ENCODE data around the gene CA9.
"Not testable (repeated sequence)": the region's sequence is repeated elsewhere in the genome, so short reads cannot be mapped to it uniquely, and the experiment has no call there.

CA9 gene

DNA sequence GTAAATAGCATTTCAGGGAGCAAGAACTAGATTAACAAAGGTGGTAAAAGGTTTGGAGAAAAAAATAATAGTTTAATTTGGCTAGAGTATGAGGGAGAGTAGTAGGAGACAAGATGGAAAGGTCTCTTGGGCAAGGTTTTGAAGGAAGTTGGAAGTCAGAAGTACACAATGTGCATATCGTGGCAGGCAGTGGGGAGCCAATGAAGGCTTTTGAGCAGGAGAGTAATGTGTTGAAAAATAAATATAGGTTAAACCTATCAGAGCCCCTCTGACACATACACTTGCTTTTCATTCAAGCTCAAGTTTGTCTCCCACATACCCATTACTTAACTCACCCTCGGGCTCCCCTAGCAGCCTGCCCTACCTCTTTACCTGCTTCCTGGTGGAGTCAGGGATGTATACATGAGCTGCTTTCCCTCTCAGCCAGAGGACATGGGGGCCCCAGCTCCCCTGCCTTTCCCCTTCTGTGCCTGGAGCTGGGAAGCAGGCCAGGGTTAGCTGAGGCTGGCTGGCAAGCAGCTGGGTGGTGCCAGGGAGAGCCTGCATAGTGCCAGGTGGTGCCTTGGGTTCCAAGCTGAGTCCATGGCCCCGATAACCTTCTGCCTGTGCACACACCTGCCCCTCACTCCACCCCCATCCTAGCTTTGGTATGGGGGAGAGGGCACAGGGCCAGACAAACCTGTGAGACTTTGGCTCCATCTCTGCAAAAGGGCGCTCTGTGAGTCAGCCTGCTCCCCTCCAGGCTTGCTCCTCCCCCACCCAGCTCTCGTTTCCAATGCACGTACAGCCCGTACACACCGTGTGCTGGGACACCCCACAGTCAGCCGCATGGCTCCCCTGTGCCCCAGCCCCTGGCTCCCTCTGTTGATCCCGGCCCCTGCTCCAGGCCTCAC lies at the start of gene CA9:
TSS of gene CA9 (plus strand) at position 797 of the 893 bp plus-strand sequence. CDS start at position 829, 32 bp downstream.
- DNase-seq, result no peak

DNA sequence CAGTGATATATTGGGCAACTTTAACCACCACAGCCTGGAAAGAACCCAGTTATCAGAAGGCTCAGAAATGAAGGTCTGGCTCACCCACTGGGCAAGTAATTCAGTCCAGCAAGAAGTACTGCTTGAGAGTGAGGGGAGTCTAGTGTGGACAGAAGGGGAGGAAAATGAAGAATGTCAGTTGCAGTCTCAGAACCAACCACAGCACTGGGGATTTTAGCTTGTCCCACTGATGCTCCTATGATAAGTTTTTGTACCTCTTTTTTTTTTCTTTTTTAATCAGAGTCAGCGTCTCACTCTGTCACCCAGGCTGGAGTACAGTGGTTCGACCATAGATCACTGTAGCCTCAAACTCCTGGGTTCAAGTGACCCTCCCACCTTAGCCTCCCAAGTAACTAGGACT lies 46.2 kb upstream of the CA9 start:
- no peak for DNase-seq

DNA sequence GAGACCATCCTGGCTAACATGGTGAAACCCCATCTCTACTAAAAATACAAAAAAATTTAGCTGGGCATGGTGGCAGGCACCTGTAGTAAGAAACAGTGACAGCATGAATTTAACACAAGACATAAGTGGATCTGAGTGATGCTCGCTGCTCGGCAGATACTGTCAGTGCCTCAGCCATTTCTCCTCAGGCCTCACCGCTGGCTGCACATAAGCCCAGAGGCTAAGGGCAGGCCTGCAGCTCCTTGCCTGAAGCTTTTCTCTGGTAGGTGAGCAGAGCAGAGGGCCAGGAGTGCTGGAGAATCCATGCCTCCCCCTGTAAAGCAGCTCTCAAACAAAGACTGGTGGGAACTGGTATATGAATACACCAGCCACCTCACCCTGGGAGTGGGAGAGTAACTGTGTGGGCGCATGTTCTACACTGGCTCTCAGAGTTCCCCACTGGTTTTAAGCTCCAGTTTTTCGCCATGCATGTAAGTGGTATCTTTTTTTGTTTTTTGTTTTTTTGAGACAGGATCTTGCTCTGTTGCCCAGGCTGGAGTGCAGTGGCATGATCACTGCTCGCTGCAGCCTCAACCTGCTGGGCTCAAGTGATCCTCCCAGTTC lies 45.2 kb upstream of the CA9 start:
- DNase-seq, result no peak

DNA sequence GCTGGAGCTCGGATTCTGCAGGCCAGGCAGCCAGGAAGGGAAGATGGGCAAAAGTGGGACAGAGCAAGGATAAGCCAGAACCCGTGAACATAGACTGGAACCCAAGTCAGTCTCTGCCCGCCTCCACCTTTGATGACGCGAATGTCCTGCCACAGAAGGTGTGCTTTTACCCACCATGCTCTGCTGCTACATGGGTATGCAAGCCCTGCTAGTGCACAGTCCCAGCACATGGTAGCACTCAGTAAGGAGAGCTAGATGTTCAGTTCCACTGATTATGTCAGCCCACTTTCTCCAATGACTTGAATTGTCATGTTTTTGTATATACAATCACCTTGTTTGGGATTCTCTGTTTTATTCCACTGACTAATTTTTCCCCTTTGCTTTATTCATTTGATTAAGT lies 44.1 kb upstream of the CA9 start:
- DNase-seq, result no peak

DNA sequence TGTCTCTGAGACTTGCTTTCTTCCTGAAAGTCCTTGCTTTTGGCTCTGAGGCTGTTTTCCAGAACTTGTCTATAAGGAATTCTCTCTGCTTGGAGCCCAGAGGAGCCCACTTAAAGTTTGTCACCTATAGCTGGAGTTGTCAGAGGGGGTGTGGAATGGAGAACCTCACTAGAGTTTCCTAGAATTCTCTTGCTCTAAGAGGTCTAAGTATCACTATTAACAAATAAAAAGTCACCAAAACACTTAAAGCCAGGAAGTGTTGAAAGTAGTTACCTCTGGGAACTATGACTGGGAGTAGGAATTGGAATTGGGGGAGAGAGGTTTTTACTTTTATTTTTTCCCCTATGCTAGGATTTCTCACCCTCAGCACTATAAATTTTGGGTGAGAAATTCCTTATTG lies 38.0 kb upstream of the CA9 start:
- no peak for DNase-seq

DNA sequence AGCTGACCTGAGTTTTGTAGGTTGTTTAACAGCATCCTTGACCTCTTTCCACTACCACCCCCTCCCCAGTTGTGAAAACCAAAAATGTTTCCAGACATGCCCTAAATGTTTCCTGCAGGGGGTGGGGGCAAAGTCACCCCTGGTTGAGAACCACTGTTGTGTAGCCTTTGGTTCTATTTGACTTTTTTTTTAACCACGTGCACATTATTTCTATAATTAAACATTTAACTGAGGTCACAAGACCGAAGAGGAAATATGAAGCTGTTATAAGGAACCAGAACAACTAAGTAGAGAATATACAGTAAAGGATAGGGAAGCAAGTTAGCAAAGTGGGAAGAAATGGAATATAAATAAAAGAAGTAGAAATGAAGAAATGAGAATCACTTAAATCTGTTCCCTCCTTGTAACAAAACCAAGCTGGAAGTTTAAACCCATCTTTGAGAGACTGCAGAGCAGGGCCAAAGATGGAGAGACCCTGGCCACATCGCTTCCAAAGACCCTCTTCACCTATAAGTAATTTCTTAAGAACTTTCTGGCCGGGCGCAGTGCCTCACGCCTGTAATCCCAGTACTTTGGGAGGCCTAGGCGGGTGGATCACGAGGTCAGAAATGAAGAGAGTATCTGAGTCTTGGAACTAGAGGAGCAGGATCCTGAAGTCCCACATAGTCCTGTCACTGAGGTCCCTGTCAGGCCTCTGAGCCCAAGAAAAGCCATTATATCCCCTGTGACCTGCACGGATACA lies 37.4 kb upstream of the CA9 start:
- DNase-seq, result no peak

DNA sequence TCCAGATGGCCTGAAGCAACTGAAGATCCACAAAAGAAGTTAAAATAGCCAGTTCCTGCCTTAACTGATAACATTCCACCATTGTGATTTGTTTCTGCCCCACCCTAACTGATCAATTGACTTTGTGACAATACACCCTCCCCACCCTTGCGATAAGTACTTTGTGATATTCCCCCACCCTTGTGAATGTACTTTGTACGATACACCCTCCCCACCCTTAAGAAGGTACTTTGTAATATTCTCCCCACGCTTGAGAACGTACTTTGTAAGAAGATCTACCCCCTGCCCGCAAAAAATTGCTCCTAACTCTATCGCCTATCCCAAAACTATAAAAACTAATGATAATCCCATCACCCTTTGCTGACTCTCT lies 36.9 kb upstream of the CA9 start:
- DNase-seq, result not testable (repeated sequence)

DNA sequence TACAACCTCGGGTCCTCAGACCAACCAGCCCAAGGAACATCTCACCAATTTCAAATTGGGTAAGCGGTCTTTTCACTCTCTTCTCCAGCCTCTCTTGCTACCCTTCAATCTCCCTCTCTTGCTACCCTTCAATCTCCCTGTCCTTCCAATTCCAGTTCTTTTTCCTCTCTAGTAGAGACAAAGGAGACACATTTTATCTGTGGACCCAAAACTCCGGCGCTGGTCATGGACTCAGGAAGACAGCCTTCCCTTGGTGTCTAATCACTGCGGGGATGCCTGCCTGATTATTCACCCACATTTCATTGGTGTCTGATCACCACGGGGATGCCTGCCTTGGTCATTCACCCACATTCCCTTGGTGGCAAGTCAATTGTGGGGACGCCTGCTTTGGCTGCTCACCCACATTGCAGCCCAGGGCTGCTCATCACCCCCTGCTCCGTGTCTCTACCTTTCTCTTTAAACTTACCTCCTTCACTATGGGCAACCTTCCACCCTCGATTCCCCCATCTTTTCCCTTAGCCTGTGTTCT lies 36.2 kb upstream of the CA9 start:
- not testable (repeated sequence) for DNase-seq

DNA sequence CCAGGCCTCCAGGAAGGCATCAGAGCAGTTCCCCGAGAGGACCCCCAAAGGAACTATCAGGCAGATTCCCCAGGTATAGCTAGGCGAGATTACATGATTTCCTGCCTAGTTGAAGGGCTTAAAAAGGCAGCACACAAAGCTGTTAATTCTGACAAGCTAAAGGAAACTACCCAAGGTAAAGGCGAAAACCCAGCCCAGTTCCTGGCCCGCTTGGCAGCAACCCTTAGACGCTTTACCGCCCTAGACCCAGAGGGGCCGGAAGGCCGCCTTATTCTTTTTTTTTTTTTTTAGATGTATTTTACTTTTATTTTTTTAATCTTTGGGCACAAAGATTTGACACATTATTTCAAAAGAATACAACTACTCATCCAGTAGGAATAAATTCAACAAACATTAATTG lies 35.0 kb upstream of the CA9 start:
- not testable (repeated sequence) for DNase-seq

DNA sequence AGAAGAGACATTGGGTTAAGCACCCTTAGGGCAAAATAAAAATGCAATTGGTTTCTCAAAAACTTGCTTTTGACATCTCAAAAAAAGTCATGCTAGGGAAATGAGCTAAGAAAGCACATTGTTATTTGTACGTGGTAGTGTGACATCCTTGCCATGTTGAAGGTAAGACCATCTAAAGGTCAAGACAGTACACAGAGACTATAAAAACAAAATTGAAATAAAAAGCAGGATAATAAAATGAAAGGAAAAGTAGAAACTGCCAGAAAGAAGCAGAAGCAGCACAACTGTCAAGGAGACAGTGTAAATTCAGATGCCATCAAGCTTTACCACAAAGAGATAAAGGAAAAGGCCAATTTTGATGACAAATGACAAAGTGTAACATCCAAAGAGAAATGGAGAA lies 34.5 kb upstream of the CA9 start:
- DNase-seq, result not testable (repeated sequence)

DNA sequence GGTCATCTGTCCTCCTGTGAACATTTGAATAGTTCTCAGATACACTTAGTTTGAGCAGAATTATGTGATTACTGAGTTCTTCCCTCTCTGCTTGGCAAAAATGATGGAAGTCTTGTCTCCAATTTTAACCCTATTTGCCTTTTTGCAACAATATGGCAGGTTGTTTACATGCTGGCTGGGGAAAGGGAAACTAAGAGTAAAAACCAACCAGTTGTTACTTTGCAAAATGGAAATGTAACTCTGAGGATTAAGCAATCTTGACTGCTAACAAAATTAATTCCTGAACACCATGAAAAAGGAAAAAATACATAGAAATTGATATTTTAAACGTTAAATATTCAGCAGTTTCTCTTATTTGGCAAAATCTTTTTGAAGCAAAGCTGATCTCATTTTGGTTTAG lies 34.1 kb upstream of the CA9 start:
- no peak for DNase-seq

DNA sequence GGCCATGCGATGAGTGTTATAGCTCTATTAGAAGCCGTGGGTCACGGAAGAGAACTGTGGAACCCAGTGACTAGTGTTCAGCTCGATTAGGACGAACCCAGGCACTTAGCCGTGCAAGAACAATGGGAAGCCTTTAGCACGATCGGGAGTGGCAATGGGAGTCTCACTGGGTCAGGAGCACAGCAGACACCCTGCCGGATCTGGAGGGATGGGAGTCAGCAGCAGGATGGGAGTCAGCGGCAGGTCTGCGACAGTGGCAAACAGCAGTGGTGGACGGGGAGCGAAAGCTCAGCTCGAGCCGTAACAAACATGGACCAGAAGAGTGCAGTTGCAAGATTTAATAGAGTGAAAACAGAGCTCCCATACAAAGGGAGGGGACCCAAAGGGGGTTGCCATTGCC lies 33.3 kb upstream of the CA9 start:
- not testable (repeated sequence) for DNase-seq

DNA sequence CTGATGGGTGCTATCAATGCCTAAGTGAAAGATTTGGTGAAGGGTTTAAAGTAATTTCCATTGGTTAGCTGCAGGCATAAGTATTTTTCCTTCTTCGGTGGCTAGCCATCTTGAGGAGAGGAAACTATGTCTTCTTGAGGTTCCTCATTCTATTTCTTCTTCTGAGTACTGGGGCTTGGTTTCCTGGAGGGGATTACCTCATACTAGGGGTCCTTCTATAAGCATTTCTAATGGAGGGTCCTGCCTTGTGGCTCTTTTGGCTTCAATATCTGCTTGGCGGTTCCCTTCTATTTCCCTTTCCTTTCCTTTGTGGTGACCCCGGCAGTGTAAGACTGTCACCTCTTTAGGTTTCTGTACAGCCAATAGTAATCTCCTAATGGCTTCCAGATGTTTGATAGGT lies 32.2 kb upstream of the CA9 start:
- not testable (repeated sequence) for DNase-seq

DNA sequence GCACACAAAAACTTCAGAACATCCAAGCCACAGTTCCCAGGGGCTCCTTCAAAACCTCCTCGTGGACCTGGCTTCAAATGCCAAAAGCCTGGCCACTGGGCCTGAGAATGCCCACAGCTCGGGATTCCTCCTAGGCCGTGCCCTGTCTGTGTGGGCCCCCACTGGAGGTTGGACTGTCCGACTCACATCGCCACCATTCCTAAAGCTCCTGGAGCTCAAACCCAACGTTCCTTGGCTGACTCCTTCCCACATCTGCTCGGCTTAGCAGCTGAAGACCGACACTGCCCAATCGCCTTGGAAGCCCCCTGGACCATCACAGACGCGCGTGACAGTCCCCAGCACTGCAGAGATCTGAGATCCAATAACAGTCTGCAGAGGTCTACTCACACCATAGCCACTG lies 30.7 kb upstream of the CA9 start:
- no peak for DNase-seq

DNA sequence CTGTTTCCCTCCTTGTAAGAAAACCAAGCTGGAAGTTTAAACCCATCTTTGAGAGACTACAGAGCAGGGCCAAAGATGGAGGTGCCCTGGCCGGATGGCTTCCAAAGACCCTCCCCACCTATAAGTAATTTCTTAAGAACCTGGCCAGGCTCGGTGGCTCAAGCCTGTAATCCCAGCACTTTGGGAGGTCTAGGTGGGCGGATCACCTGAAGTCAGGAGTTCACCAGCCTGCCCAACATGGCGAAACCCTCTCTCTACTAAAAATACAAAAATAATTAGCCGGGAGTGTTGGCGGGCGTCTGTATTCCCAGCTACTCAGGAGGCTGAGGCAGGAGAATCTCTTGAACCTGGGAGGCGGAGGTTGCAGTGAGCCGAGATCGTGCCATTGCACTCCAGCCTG lies 28.0 kb upstream of the CA9 start:
- not testable (repeated sequence) for DNase-seq

DNA sequence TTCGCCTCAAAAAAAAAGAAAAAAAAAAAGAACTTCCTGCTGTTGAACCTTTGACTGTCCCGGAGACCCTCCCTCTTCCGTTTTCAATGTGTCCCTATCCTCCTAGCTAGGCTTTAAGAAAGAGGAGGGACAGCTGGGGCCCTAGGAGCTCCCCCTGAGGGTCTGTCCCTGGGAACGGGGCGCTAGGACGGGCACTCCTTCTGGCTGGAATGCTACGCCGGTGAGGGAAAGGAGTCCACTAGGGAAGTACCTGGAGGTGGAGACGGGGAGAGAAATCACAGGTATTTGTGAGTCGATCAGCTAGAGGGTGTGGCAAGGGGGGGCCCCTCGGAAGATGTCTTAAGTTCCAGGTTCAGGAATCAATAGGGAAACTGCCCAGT lies 27.6 kb upstream of the CA9 start:
- DNase-seq, result no peak

DNA sequence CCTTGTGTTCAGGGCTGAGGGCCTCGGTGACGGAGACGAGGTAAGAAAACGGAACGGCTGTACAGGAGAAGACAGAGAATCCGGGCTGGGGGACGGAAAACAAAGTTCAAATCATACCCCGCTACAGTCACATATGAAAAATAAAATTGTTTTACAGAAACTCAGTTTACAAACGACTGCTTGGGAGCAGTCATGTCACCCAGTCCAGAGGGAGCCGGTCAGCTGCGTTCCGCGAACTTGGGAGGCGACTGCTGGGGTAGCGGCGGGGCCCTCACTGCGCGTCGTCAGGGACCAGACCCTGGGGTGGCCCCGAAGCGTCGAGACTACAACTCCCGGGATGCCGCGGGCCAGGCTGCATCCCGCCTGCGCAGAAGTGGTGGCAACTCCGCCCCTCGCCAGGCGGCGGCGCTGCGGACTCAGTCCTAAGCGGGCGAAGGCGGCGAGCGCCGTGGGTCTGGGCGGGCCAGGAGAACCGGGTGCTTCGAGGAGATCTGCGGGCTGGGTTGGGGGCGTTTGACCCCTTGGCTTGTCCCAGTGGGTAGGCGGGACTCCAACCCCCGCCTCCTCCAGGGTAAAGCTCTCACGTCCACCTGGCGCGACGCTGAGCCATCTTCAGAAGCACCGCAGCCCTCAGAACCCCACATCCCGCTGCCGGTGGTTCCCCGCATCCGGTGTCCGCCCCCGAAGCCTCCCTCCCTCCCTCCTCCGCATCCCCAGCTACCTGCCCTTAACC lies 27.0 kb upstream of the CA9 start:
- peak; percentile 91 for DNase-seq

DNA sequence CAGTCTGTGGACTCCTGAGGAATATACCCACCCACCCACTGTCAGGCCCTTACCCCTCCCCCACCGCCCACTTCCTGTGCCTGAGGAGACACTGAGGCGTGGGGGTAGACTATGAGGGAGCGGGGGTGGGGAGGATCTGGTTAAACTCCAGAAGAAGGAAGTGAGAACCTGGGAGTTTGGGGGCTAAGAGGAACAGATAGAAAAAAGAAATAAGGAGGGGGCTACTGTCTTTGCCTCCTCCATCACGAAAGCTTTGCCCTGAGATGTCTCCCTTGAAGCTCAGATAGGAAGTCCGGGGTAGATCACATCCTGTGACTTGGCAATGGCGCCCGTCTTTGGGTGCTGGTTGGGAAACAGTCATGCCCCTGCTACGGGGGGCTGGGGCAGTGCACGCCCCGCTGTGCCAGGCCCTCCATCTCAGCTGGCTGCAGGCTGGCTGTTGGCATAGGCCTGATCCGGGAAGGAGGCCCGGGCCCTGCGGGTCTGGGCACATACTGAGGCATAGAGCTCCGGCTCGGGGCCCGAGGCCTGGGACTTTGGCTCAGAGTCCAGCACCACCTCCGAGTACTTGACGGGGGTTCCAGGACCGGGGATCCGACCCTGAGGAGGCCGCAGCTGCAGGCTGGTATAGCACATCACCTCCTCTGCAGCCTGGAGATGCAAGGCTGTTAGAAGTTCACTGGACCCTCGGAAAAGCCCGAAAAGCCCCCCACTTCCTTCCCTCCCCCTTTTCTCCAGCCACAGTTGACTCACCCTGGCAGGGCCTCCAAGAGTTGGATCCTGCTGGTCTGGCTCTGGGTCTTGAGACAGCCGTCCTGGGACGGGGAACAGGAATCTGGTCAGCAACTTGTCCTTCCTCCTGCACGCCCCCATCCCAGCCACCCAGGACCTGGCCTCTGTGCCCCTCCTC lies 24.0 kb upstream of the CA9 start:
- peak; percentile 43 for DNase-seq

DNA sequence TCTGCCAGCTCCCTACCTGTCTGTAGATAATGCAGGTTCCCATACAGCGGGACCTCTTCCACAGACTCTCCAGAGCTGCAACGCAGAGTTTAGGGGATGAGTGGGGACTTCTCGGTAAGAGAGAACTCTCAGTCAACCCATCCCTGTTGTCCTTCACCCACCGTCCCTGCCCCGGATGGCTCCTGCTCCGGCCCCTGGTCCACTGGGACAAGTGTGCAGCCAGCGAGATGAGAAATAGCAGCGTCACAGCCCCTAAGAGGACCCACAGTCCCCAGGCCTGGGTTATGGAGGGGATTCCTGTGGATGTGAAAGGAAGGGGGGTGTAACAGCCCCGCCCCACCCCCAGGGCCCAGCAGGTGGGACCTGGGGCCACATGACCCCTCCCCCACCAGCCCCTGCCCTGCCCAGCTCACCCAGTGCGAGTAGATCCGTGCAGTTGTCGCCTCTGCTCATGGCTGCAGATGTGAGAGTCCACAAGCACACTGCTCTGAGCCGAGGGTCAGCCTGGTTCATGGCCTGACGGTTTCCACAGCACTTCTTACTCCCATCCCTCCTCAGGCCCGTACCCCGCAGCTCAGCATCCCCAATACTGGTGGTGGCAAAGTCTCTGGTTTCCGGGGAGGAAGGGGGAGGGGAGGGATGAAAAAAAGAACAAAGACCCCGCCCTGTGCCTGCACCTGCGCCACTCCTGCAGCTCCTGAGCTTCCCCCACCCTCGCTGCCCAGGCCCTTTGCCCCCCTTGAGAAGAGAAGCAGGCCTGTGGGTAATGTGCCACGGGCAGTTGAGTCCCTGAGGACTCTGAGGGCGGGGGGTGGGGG lies 23.2 kb upstream of the CA9 start, which contains the start of gene SIT1:
TSS of gene SIT1 (minus strand) at position 591 of the 818 bp plus-strand sequence. CDS start at position 513, 78 bp downstream.
- no peak for DNase-seq

DNA sequence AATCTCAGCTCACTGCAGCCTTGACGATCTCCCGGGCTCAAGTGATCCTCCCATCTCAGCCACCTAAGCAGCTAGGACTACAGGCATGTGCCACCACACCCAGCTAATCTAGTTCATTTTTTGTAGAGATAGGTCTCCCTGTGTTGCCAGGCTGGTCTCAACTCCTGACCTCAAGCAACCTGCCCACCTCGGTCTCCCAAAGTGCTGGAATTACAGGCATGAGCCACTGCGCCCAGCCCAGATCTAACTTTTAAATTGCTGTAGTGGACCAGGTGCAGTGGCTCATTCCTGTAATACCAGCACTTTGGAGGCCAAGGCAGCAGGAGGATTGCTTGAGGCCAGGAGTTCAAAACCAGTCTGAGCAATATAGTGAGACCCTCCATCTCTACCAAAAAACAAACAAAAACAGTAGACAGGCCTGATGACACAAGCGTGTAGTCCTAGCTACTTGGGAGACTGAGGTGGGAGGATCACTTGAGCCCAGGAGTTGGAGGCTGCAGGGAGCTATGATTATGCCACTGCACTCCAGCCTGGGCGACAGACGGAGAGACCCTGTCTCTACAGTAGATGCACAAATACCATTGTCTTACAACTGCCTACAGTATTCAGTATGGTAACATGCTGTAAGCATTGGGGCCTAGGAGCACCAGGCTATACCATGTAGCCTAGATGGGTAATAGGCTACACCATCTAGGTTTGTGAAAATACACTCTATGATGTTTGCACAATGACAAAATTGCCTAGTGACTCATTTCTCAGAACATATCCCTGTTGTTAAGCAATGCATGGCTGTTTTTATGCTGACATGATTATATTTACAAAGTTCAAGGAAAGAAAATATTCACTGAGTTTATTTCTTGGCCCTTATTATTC lies 21.5 kb upstream of the CA9 start:
- no peak for DNase-seq
